GM23338 (cell line): Measurements from ENCODE around the gene RTN4RL2. TPM values are rescaled to one million over a fixed set of nuclear protein-coding genes. Genes with fewer than 3 reads are reported as not detected.

ENCODE experiments used
- ATAC-seq: fragments of 200-7000 bp; cut with Tn5 transposase; 3 replicates; pipeline ENCODE4 v1.9.1; 2020
- DNase-seq: peaks from one replicate; pipeline ENCODE4 v3.0.0-alpha.2; 2015; ENCODE audit warnings: low spot score
- H2AFZ ChIP-seq: fragments of 200-600 bp; sonication (generic); 2 replicates; pipeline ENCODE4 v1.8.0; 2016; ENCODE audit warnings: antibody characterized with exemption, mild to moderate bottlenecking, moderate library complexity
- H3F3A ChIP-seq: fragments of 200-600 bp; sonication (generic); replicated peaks from 2 replicates; pipeline ENCODE4 v1.8.0; 2017; ENCODE audit warnings: antibody characterized with exemption, mixed run types, low read depth
- H3K27ac ChIP-seq: fragments of 200-600 bp; sonication (generic); 2 replicates; pipeline ENCODE4 v1.6.1; 2016; ENCODE audit warnings: low read depth
- H3K27me3 ChIP-seq: fragments of 200-600 bp; sonication (generic); 2 replicates; pipeline ENCODE4 v1.8.0; 2016; ENCODE audit warnings: mild to moderate bottlenecking, mixed run types, moderate library complexity; ENCODE audit not compliant: insufficient read depth
- H3K36me3 ChIP-seq: fragments of 200-600 bp; sonication (generic); 2 replicates; pipeline ENCODE4 v1.8.0; 2016; ENCODE audit warnings: mild to moderate bottlenecking; ENCODE audit not compliant: insufficient read depth
- H3K4me1 ChIP-seq: fragments of 200-600 bp; sonication (generic); 2 replicates; pipeline ENCODE4 v1.8.0; 2016; ENCODE audit warnings: mild to moderate bottlenecking, moderate library complexity; ENCODE audit not compliant: insufficient read depth
- H3K4me2 ChIP-seq: fragments of 200-600 bp; sonication (generic); 2 replicates; pipeline ENCODE4 v1.7.1; 2017; ENCODE audit warnings: mixed run types
- H3K4me3 ChIP-seq: fragments of 200-600 bp; sonication (generic); 2 replicates; pipeline ENCODE4 v1.6.1; 2016; ENCODE audit warnings: mixed run types
- H3K79me2 ChIP-seq: fragments of 200-600 bp; sonication (generic); replicated peaks from 2 replicates; pipeline ENCODE4 v1.8.0; 2017; ENCODE audit warnings: mild to moderate bottlenecking; ENCODE audit not compliant: insufficient read depth
- H3K9me2 ChIP-seq: fragments of 200-600 bp; sonication (generic); 2 replicates; pipeline ENCODE4 v1.8.0; 2017; ENCODE audit not compliant: insufficient read depth
- H4K20me1 ChIP-seq: fragments of 200-600 bp; sonication (generic); replicated peaks from 2 replicates; pipeline ENCODE4 v1.8.0; 2017; ENCODE audit warnings: mild to moderate bottlenecking; ENCODE audit not compliant: insufficient read depth
- H3K27ac Mint-ChIP-seq: 2 replicates; pipeline ENCODE4 v1.8.0; 2020; ENCODE audit warnings: inconsistent platforms, mild to moderate bottlenecking, moderate library complexity, mixed read lengths
- H3K27me3 Mint-ChIP-seq: 3 replicates; pipeline ENCODE4 v1.8.0; 2022; ENCODE audit warnings: low read depth, mild to moderate bottlenecking, moderate library complexity, mixed read lengths, inconsistent platforms; ENCODE audit not compliant: insufficient read depth, poor library complexity
- H3K36me3 Mint-ChIP-seq: 3 replicates; pipeline ENCODE4 v1.8.0; 2021; ENCODE audit warnings: low read depth, mild to moderate bottlenecking, inconsistent platforms, moderate library complexity, mixed read lengths
- H3K4me1 Mint-ChIP-seq: 3 replicates; pipeline ENCODE4 v1.8.0; 2020; ENCODE audit warnings: mild to moderate bottlenecking, inconsistent platforms, mixed read lengths
- H3K4me3 Mint-ChIP-seq: 3 replicates; pipeline ENCODE4 v1.8.0; 2021; ENCODE audit warnings: moderate library complexity, mild to moderate bottlenecking, inconsistent platforms, mixed read lengths
- H3K9me3 Mint-ChIP-seq: 3 replicates; pipeline ENCODE4 v1.8.0; 2020; ENCODE audit warnings: moderate library complexity, mild to moderate bottlenecking, inconsistent platforms, mixed read lengths
- CREB1 ChIP-seq: fragments of 250-450 bp; sonication (Bioruptor Pico); IDR thresholded peaks from 2 replicates; pipeline ENCODE4 v1.5.0; 2020; ENCODE audit warnings: low read depth, mild to moderate bottlenecking, moderate library complexity
- EZH2 ChIP-seq: fragments of 200-600 bp; sonication (generic); IDR thresholded peaks from one replicate; pipeline ENCODE4 v1.8.0; 2017; ENCODE audit warnings: antibody characterized with exemption, mild to moderate bottlenecking, low read depth; ENCODE audit not compliant: unreplicated experiment
- NANOG ChIP-seq: IDR thresholded peaks from 2 replicates; pipeline ENCODE4 v1.6.1; 2016; ENCODE audit warnings: antibody characterized with exemption, borderline replicate concordance
- STAT1 ChIP-seq: IDR thresholded peaks from one replicate; pipeline ENCODE4 v1.6.1; 2016; ENCODE audit warnings: antibody characterized with exemption; ENCODE audit not compliant: unreplicated experiment
- polyA plus RNA-seq: library from polyadenylated mRNA; unstranded; fragments of >200 nt; fragmentation: Nextera tagmentation; extraction: Ambion mirVana; gene quantifications from 2 replicates; pipeline ENCODE4 v1.2.1, GENCODE V29; 2016
- total RNA-seq: library from RNA; depleted of rRNA; stranded (reverse); fragments of >200 nt; shearing (Covaris generic); gene quantifications from 2 replicates; pipeline ENCODE4 v1.2.3, GENCODE V29; 2014
- TF ChIP-seq, protein P1 (sequence below): IDR thresholded peaks from one replicate; pipeline ENCODE4 v1.6.1; 2018; ENCODE audit warnings: antibody characterized with exemption; ENCODE audit not compliant: unreplicated experiment
- TF ChIP-seq, protein P2 (sequence below), 2 experiments: fragments of 200-600 bp in 1 of 2; sonication (generic) in 1 of 2; conservative IDR thresholded peaks; 2 replicates each; pipeline versions ENCODE4 v1.5.1 to v1.6.1; 2016 to 2017; ENCODE audit warnings: antibody characterized with exemption in 2 of 2, low read depth in 2 of 2, mild to moderate bottlenecking in 2 of 2, moderate library complexity in 1 of 2
- TF ChIP-seq, protein P3 (sequence below): fragments of 250-450 bp; sonication (Bioruptor Pico); IDR thresholded peaks from 2 replicates; pipeline ENCODE4 v1.5.0; 2020; ENCODE audit warnings: mild to moderate bottlenecking, moderate library complexity

The RTN4RL2 gene
- total and polyA plus RNA-seq, 2 experiments from 2014 or later, result 13.9 to 15.9 TPM

DNA sequence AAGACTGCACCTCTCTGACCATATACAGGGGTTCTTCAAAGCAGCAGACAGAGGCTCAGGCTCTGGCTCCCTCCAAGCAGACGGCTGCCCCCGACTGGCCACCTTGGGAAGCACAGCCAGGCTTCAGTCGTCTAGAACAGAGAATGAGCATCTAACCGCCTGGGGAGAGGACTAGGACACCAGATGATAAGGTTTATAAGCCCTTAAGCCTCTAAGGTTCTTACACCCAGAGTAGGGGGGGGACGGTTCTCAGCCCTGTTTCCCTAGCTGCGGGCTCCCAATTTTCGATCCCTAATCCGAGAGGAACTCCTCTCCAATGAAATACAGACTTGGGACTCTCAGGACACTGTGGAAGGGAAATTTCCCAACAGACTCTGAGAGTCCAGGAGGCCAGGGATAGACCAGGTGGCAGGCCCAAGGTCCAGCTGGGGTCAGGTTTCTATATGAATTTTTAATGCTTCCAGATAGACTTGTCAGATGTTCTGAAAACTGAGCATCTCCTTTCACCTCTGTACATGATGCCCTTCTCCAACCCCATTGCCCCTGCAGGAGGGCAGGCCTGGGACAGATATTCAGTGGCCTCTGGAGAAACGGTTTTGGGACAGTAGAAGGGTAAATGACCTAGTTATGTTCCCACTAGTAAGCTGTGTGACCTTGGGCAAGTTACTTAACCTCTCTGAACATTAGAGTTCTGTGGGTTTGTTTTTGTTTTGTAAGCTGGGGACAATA is 20.2 kb downstream of the RTN4RL2 start:
- DNase-seq, result peak; percentile 93
- peaks cover 49% of the 10 kb centered on the region for H3K27me3 ChIP-seq
- H3K79me2 ChIP-seq, result no peaks in the 10 kb centered on the region
- H3K9me3 Mint-ChIP-seq, result no peaks in the 10 kb centered on the region; the same call in 2 of the 3 replicates
- peaks cover 54% of the 10 kb centered on the region for H3K27me3 Mint-ChIP-seq
- peaks cover 20% of the 10 kb centered on the region for H3F3A ChIP-seq
- H4K20me1 ChIP-seq, result 0 out of 2 replicates have a peak, but pooled peaks cover 5% of the 10 kb centered on the region
- peaks cover 12% of the 10 kb centered on the region; the same call in 2 of the 3 replicates for H3K36me3 Mint-ChIP-seq
- H3K4me2 ChIP-seq, result peak overlapping the region; percentile 53; the same call in 1 of the 2 replicates
- no peak overlapping the region for H2AFZ ChIP-seq
- H3K4me1 ChIP-seq, result peaks cover 56% of the 10 kb centered on the region
- H3K27ac ChIP-seq, result no peak overlapping the region
- H3K36me3 ChIP-seq, result no peaks in the 10 kb centered on the region
- peak overlapping the region; percentile 1; the same call in 1 of the 2 replicates for H3K27ac Mint-ChIP-seq
- H3K4me3 Mint-ChIP-seq, result peak overlapping the region; percentile 55; the same call in 2 of the 3 replicates
- peaks cover 61% of the 10 kb centered on the region for H3K4me1 Mint-ChIP-seq
- TF ChIP-seq EZH2 (no peak), CREB1 (no peak), STAT1 (no peak), NANOG (no peak)
- TF ChIP-seq, protein P1, sequence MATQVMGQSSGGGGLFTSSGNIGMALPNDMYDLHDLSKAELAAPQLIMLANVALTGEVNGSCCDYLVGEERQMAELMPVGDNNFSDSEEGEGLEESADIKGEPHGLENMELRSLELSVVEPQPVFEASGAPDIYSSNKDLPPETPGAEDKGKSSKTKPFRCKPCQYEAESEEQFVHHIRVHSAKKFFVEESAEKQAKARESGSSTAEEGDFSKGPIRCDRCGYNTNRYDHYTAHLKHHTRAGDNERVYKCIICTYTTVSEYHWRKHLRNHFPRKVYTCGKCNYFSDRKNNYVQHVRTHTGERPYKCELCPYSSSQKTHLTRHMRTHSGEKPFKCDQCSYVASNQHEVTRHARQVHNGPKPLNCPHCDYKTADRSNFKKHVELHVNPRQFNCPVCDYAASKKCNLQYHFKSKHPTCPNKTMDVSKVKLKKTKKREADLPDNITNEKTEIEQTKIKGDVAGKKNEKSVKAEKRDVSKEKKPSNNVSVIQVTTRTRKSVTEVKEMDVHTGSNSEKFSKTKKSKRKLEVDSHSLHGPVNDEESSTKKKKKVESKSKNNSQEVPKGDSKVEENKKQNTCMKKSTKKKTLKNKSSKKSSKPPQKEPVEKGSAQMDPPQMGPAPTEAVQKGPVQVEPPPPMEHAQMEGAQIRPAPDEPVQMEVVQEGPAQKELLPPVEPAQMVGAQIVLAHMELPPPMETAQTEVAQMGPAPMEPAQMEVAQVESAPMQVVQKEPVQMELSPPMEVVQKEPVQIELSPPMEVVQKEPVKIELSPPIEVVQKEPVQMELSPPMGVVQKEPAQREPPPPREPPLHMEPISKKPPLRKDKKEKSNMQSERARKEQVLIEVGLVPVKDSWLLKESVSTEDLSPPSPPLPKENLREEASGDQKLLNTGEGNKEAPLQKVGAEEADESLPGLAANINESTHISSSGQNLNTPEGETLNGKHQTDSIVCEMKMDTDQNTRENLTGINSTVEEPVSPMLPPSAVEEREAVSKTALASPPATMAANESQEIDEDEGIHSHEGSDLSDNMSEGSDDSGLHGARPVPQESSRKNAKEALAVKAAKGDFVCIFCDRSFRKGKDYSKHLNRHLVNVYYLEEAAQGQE, result no peak
- TF ChIP-seq, protein P2, sequence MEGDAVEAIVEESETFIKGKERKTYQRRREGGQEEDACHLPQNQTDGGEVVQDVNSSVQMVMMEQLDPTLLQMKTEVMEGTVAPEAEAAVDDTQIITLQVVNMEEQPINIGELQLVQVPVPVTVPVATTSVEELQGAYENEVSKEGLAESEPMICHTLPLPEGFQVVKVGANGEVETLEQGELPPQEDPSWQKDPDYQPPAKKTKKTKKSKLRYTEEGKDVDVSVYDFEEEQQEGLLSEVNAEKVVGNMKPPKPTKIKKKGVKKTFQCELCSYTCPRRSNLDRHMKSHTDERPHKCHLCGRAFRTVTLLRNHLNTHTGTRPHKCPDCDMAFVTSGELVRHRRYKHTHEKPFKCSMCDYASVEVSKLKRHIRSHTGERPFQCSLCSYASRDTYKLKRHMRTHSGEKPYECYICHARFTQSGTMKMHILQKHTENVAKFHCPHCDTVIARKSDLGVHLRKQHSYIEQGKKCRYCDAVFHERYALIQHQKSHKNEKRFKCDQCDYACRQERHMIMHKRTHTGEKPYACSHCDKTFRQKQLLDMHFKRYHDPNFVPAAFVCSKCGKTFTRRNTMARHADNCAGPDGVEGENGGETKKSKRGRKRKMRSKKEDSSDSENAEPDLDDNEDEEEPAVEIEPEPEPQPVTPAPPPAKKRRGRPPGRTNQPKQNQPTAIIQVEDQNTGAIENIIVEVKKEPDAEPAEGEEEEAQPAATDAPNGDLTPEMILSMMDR (conservative IDR thresholded peaks at IDR 0.05; ENCODE audit: low read depth in 2 of 2), result peak; percentile 89 to 95
- TF ChIP-seq, protein P3, sequence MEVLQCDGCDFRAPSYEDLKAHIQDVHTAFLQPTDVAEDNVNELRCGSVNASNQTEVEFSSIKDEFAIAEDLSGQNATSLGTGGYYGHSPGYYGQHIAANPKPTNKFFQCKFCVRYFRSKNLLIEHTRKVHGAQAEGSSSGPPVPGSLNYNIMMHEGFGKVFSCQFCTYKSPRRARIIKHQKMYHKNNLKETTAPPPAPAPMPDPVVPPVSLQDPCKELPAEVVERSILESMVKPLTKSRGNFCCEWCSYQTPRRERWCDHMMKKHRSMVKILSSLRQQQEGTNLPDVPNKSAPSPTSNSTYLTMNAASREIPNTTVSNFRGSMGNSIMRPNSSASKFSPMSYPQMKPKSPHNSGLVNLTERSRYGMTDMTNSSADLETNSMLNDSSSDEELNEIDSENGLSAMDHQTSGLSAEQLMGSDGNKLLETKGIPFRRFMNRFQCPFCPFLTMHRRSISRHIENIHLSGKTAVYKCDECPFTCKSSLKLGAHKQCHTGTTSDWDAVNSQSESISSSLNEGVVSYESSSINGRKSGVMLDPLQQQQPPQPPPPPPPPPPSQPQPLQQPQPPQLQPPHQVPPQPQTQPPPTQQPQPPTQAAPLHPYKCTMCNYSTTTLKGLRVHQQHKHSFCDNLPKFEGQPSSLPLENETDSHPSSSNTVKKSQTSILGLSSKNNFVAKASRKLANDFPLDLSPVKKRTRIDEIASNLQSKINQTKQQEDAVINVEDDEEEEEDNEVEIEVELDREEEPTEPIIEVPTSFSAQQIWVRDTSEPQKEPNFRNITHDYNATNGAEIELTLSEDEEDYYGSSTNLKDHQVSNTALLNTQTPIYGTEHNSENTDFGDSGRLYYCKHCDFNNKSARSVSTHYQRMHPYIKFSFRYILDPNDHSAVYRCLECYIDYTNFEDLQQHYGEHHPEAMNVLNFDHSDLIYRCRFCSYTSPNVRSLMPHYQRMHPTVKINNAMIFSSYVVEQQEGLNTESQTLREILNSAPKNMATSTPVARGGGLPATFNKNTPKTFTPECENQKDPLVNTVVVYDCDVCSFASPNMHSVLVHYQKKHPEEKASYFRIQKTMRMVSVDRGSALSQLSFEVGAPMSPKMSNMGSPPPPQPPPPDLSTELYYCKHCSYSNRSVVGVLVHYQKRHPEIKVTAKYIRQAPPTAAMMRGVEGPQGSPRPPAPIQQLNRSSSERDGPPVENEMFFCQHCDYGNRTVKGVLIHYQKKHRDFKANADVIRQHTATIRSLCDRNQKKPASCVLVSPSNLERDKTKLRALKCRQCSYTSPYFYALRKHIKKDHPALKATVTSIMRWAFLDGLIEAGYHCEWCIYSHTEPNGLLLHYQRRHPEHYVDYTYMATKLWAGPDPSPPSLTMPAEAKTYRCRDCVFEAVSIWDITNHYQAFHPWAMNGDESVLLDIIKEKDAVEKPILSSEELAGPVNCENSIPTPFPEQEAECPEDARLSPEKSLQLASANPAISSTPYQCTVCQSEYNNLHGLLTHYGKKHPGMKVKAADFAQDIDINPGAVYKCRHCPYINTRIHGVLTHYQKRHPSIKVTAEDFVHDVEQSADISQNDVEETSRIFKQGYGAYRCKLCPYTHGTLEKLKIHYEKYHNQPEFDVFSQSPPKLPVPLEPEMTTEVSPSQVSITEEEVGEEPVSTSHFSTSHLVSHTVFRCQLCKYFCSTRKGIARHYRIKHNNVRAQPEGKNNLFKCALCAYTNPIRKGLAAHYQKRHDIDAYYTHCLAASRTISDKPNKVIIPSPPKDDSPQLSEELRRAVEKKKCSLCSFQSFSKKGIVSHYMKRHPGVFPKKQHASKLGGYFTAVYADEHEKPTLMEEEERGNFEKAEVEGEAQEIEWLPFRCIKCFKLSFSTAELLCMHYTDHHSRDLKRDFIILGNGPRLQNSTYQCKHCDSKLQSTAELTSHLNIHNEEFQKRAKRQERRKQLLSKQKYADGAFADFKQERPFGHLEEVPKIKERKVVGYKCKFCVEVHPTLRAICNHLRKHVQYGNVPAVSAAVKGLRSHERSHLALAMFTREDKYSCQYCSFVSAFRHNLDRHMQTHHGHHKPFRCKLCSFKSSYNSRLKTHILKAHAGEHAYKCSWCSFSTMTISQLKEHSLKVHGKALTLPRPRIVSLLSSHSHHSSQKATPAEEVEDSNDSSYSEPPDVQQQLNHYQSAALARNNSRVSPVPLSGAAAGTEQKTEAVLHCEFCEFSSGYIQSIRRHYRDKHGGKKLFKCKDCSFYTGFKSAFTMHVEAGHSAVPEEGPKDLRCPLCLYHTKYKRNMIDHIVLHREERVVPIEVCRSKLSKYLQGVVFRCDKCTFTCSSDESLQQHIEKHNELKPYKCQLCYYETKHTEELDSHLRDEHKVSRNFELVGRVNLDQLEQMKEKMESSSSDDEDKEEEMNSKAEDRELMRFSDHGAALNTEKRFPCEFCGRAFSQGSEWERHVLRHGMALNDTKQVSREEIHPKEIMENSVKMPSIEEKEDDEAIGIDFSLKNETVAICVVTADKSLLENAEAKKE, result no peak
- H3K4me3 ChIP-seq, result no peak overlapping the region
- no peaks in the 10 kb centered on the region for H3K9me2 ChIP-seq
- ATAC-seq, result peak; percentile 38
